Measurements from ENCODE around the gene MRNIP.

- TF ChIP-seq CTCF (IDR thresholded peaks at IDR 0.05) (no peak), POLR2AphosphoS5 (IDR thresholded peaks at IDR 0.05) (no peak)
Observed at GRCh38 chr5:179822444-179822990, 36.1 kb downstream of the MRNIP start.

Measured in gastroesophageal sphincter (tissue), 3 donors.